SJCRH30 (cell line): ENCODE data around the gene HPCAL1. TPM values are rescaled to one million over a fixed set of nuclear protein-coding genes. Genes with fewer than 3 reads are reported as not detected.

Source experiments
- DNase-seq, 2 experiments: peaks; one replicate each; pipeline ENCODE4 v3.0.0-alpha.2; 2015 to 2020
- H3K27ac ChIP-seq: fragments of 250-450 bp; sonication (Bioruptor Pico); 2 replicates; pipeline ENCODE4 v1.5.1; 2020; ENCODE audit warnings: mild to moderate bottlenecking, moderate library complexity
- H3K27me3 ChIP-seq: fragments of 250-450 bp; sonication (Bioruptor Pico); 2 replicates; pipeline ENCODE4 v1.5.1; 2020; ENCODE audit warnings: mild to moderate bottlenecking, moderate library complexity
- H3K36me3 ChIP-seq: fragments of 250-450 bp; sonication (Bioruptor Pico); 2 replicates; pipeline ENCODE4 v1.5.1; 2020; ENCODE audit warnings: mild to moderate bottlenecking, moderate library complexity
- H3K4me1 ChIP-seq: fragments of 250-450 bp; sonication (Bioruptor Pico); 2 replicates; pipeline ENCODE4 v1.5.1; 2020; ENCODE audit warnings: mild to moderate bottlenecking, moderate library complexity
- H3K4me3 ChIP-seq: fragments of 250-450 bp; sonication (Bioruptor Pico); 2 replicates; pipeline ENCODE4 v1.5.1; 2020; ENCODE audit warnings: mild to moderate bottlenecking, moderate library complexity
- H3K9me3 ChIP-seq: fragments of 250-450 bp; sonication (Bioruptor Pico); replicated peaks from 2 replicates; pipeline ENCODE4 v1.5.1; 2020; ENCODE audit warnings: mild to moderate bottlenecking, moderate library complexity
- total RNA-seq: library from RNA; depleted of rRNA; stranded (reverse); fragments of >200 nt; shearing (Covaris generic); gene quantifications from 2 replicates; pipeline ENCODE4 v1.2.3, GENCODE V29; 2014

Gene HPCAL1
- total RNA-seq, 1 experiment from 2014 or later, result 52.4 TPM

- no peaks in the 10 kb centered on the region for H3K27me3 ChIP-seq
- H3K4me1 ChIP-seq, result peaks cover 17% of the 10 kb centered on the region
- no peaks in the 10 kb centered on the region for H3K36me3 ChIP-seq
- no peak overlapping the region for H3K27ac ChIP-seq
- no peak for DNase-seq
- no peaks in the 10 kb centered on the region for H3K9me3 ChIP-seq
- H3K4me3 ChIP-seq, result no peak overlapping the region
These were observed 31.3 kb downstream of the HPCAL1 start for GRCh38 chr2:10333966-10334365.

GRCh38 chr2:10335046-10335840 is 32.5 kb downstream of the HPCAL1 start:
- Histone ChIP-seq H3K9me3 (no peaks in the 10 kb centered on the region), H3K27ac (no peak overlapping the region), H3K4me1 (peaks cover 17% of the 10 kb centered on the region), H3K36me3 (no peaks in the 10 kb centered on the region), H3K27me3 (no peaks in the 10 kb centered on the region), H3K4me3 (no peak overlapping the region)
- DNase-seq, result no peak

- Histone ChIP-seq H3K4me1 (peaks cover 8% of the 10 kb centered on the region; the same call in 1 of the 2 replicates), H3K9me3 (no peaks in the 10 kb centered on the region), H3K27ac (no peak overlapping the region), H3K36me3 (no peaks in the 10 kb centered on the region), H3K27me3 (no peaks in the 10 kb centered on the region), H3K4me3 (no peak overlapping the region)
- DNase-seq, result no peak
These were observed 33.6 kb downstream of the HPCAL1 start for GRCh38 chr2:10336283-10336682.

- no peak overlapping the region for H3K27ac ChIP-seq
- DNase-seq, result no peak
These were observed 35.0 kb downstream of the HPCAL1 start for GRCh38 chr2:10337449-10338269.

GRCh38 chr2:10338270-10339188 is 35.8 kb downstream of the HPCAL1 start:
- Histone ChIP-seq H3K36me3 (no peaks in the 10 kb centered on the region), H3K9me3 (no peaks in the 10 kb centered on the region), H3K4me1 (no peaks in the 10 kb centered on the region), H3K27me3 (no peaks in the 10 kb centered on the region), H3K4me3 (no peak overlapping the region), H3K27ac (no peak overlapping the region)
- DNase-seq, result no peak

More at GRCh38 chr2:10337449-10338269, 35.0 kb downstream of the HPCAL1 start:
- H3K9me3 ChIP-seq, result no peaks in the 10 kb centered on the region
- no peak overlapping the region for H3K4me3 ChIP-seq
- no peaks in the 10 kb centered on the region for H3K27me3 ChIP-seq
- no peaks in the 10 kb centered on the region for H3K36me3 ChIP-seq
- peaks cover 4% of the 10 kb centered on the region; the same call in 1 of the 2 replicates for H3K4me1 ChIP-seq

GRCh38 chr2:10339647-10340592 is 37.2 kb downstream of the HPCAL1 start:
- Histone ChIP-seq H3K27me3 (no peaks in the 10 kb centered on the region), H3K9me3 (no peaks in the 10 kb centered on the region), H3K4me3 (no peak overlapping the region), H3K4me1 (peaks cover 4% of the 10 kb centered on the region; the same call in 1 of the 2 replicates), H3K36me3 (no peaks in the 10 kb centered on the region), H3K27ac (no peak overlapping the region)
- DNase-seq, result no peak

- Histone ChIP-seq H3K36me3 (no peaks in the 10 kb centered on the region), H3K4me3 (no peak overlapping the region), H3K27ac (no peak overlapping the region), H3K4me1 (peaks cover 4% of the 10 kb centered on the region; the same call in 1 of the 2 replicates), H3K9me3 (no peaks in the 10 kb centered on the region), H3K27me3 (no peaks in the 10 kb centered on the region)
- DNase-seq, result no peak
These were observed 37.9 kb downstream of the HPCAL1 start for GRCh38 chr2:10340593-10340975.

- Histone ChIP-seq H3K36me3 (no peaks in the 10 kb centered on the region), H3K27me3 (no peaks in the 10 kb centered on the region), H3K4me3 (no peak overlapping the region), H3K27ac (no peak overlapping the region), H3K4me1 (peaks cover 4% of the 10 kb centered on the region; the same call in 1 of the 2 replicates), H3K9me3 (no peaks in the 10 kb centered on the region)
- DNase-seq, result no peak
These were observed 38.5 kb downstream of the HPCAL1 start for GRCh38 chr2:10341193-10341592.

GRCh38 chr2:10342245-10342951 is 39.7 kb downstream of the HPCAL1 start:
- no peaks in the 10 kb centered on the region for H3K27me3 ChIP-seq
- no peak for DNase-seq
- no peak overlapping the region for H3K4me3 ChIP-seq
- H3K4me1 ChIP-seq, result peaks cover 4% of the 10 kb centered on the region; the same call in 1 of the 2 replicates
- no peak overlapping the region for H3K27ac ChIP-seq
- H3K9me3 ChIP-seq, result no peaks in the 10 kb centered on the region
- H3K36me3 ChIP-seq, result no peaks in the 10 kb centered on the region

GRCh38 chr2:10343191-10343590 is 40.5 kb downstream of the HPCAL1 start:
- no peak for DNase-seq
- no peaks in the 10 kb centered on the region for H3K36me3 ChIP-seq
- no peak overlapping the region for H3K27ac ChIP-seq
- H3K27me3 ChIP-seq, result no peaks in the 10 kb centered on the region
- H3K4me1 ChIP-seq, result peaks cover 4% of the 10 kb centered on the region; the same call in 1 of the 2 replicates
- H3K9me3 ChIP-seq, result no peaks in the 10 kb centered on the region
- H3K4me3 ChIP-seq, result no peak overlapping the region

GRCh38 chr2:10343658-10344057 is 41.0 kb downstream of the HPCAL1 start:
- no peak for DNase-seq
- H3K9me3 ChIP-seq, result no peaks in the 10 kb centered on the region
- no peak overlapping the region for H3K27ac ChIP-seq
- peaks cover 4% of the 10 kb centered on the region; the same call in 1 of the 2 replicates for H3K4me1 ChIP-seq
- no peaks in the 10 kb centered on the region for H3K27me3 ChIP-seq
- no peak overlapping the region for H3K4me3 ChIP-seq
- no peaks in the 10 kb centered on the region for H3K36me3 ChIP-seq

GRCh38 chr2:10344105-10345066 is 41.7 kb downstream of the HPCAL1 start:
- H3K36me3 ChIP-seq, result no peaks in the 10 kb centered on the region
- H3K9me3 ChIP-seq, result no peaks in the 10 kb centered on the region
- peaks cover 4% of the 10 kb centered on the region; the same call in 1 of the 2 replicates for H3K4me1 ChIP-seq
- no peaks in the 10 kb centered on the region for H3K27me3 ChIP-seq
- DNase-seq, result peak; percentile 26 to 51
- no peak overlapping the region for H3K27ac ChIP-seq
- no peak overlapping the region for H3K4me3 ChIP-seq
